ENCODE results near the gene PIK3C3.
"Not testable (repeated sequence)": the region's sequence is repeated elsewhere in the genome, so short reads cannot be mapped to it uniquely, and the experiment has no call there.

PIK3C3 gene

GRCh38 chr18:42048158-42048557, 93.1 kb downstream of the PIK3C3 start:
- Histone ChIP-seq H3K27ac (ENCODE audit: extremely low read depth, low read depth, low read length) (no peak overlapping the region), H3K36me3 (ENCODE audit: control insufficient read depth in 2 of 2, insufficient read depth in 1 of 2, low read length in 2 of 2) (peaks cover 15 to 17% of the 10 kb centered on the region in 2 experiments), H3K9me3 (ENCODE audit: control insufficient read depth, insufficient read depth, low read depth, low read length) (no peaks in the 10 kb centered on the region), H3K4me3 (ENCODE audit: low read depth, low read length) (no peak overlapping the region), H3K4me1 (ENCODE audit: control insufficient read depth, insufficient read depth, low read length) (no peaks in the 10 kb centered on the region)
- POLR2A ChIA-PET, result no interaction called here
- CTCF ChIA-PET, result interaction anchor here (0.6 to 1.3 kb wide), 6 partner anchors 15 to 1372 kb away, joined by 3 to 4 read pairs (median 3); no protein-coding TSS in a partner anchor
- TF ChIP-seq ZNF747 (tag by site-specific recombination; IDR thresholded peaks at IDR 0.05), result no peak
- no peak for TF ChIP-seq WT1 (tag by site-specific recombination; IDR thresholded peaks at IDR 0.05)
- no peak for TF ChIP-seq ZNF529 (tag by site-specific recombination; IDR thresholded peaks at IDR 0.05; ENCODE audit: insufficient replicate concordance)
- TF ChIP-seq TSHZ1 (tag by site-specific recombination; IDR thresholded peaks at IDR 0.05; ENCODE audit: borderline replicate concordance), result no peak
- TF ChIP-seq ZNF2 (tag by site-specific recombination; IDR thresholded peaks at IDR 0.05), result no peak
- TF ChIP-seq ZNF621 (tag by site-specific recombination; IDR thresholded peaks at IDR 0.05), result no peak
- no peak for TF ChIP-seq ZNF169 (tag by site-specific recombination; IDR thresholded peaks at IDR 0.05)
- no peak for TF ChIP-seq ZNF362 (tag by site-specific recombination; IDR thresholded peaks at IDR 0.05)
- no peak for TF ChIP-seq ZNF785 (tag by site-specific recombination; IDR thresholded peaks at IDR 0.05)
- no peak for TF ChIP-seq BCL6B (tag by site-specific recombination; IDR thresholded peaks at IDR 0.05)
- TF ChIP-seq ZNF660 (tag by site-specific recombination; IDR thresholded peaks at IDR 0.05), result no peak
- TF ChIP-seq ZBTB10 (tag by site-specific recombination; IDR thresholded peaks at IDR 0.05), result no peak
- no peak for TF ChIP-seq ZNF311 (tag by site-specific recombination; IDR thresholded peaks at IDR 0.05; ENCODE audit: borderline replicate concordance)
- TF ChIP-seq ZNF768 (tag by site-specific recombination; IDR thresholded peaks at IDR 0.05), result no peak
- no peak for TF ChIP-seq ZNF645 (tag by site-specific recombination; IDR thresholded peaks at IDR 0.05)
- no peak for TF ChIP-seq ZNF433 (tag by site-specific recombination; IDR thresholded peaks at IDR 0.05; ENCODE audit: low read depth)
- no peak for TF ChIP-seq ZNF670 (tag by site-specific recombination; IDR thresholded peaks at IDR 0.05; ENCODE audit: low read depth)
- no peak for TF ChIP-seq ZNF248 (tag by site-specific recombination; IDR thresholded peaks at IDR 0.05)
- TF ChIP-seq PRDM2 (tag by site-specific recombination; IDR thresholded peaks at IDR 0.05; ENCODE audit: borderline replicate concordance), result no peak

GRCh38 chr18:42049536-42049935, 94.5 kb downstream of the PIK3C3 start:
- peaks cover 12 to 14% of the 10 kb centered on the region in 2 experiments for H3K36me3 ChIP-seq (ENCODE audit: control insufficient read depth in 2 of 2, insufficient read depth in 1 of 2, low read length in 2 of 2)
- H3K4me3 ChIP-seq (ENCODE audit: low read depth, low read length); H3K27ac ChIP-seq (ENCODE audit: extremely low read depth, low read depth, low read length); POLR2A ChIA-PET; H3K4me1 ChIP-seq (ENCODE audit: control insufficient read depth, insufficient read depth, low read length); H3K9me3 ChIP-seq (ENCODE audit: control insufficient read depth, insufficient read depth, low read depth, low read length): not testable (repeated sequence)
- CTCF ChIA-PET, result interaction anchor here (0.8 kb wide), 1 partner anchor 45 kb away, joined by 3 read pairs; no protein-coding TSS in a partner anchor
